Stimulated activated CD8-positive, alpha-beta memory T cell treated with anti-CD3 and anti-CD28 coated beads, Interleukin-12 subunit alpha, Interleukin-12 subunit beta, amount 100 ng/mL, for 4 hours (primary cell): Measurements from ENCODE around the gene AMPD2.

ENCODE experiments used
- DNase-seq: peaks from one replicate; pipeline ENCODE4 v3.0.0-alpha.2; 2020; ENCODE audit warnings: low read depth

Gene AMPD2

DNA sequence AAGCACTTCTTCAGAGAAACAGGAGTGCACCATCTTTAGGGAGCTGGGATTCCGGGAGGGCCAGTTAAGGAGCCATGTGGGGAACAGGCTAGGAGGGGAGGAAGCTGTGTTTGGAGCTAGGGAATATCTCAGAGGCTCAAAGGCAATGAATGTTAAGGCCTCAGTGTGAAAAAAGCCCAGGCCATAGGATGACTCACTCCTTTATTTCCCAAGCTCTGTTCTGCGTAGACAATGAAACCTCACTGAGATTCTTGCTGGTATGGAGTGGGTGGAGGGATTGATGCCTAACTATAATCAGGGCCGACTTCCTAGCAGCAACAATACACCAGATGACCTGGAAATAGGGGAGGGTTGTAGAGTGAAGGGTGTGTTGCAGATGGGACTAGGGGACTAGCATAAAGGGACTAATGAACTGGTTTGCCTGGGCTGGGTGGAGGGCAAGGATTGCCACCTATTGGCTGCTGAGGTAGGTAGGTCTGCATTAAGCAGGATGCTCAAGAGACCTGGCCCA is 2.3 kb upstream of the AMPD2 start:
- DNase-seq: no peak

- no peak for DNase-seq
Observed at GRCh38 chr1:109618661-109619575, 719 bp upstream of the AMPD2 start.

- DNase-seq: no peak
Observed at GRCh38 chr1:109620401-109620791, 759 bp downstream of the AMPD2 start.

DNA sequence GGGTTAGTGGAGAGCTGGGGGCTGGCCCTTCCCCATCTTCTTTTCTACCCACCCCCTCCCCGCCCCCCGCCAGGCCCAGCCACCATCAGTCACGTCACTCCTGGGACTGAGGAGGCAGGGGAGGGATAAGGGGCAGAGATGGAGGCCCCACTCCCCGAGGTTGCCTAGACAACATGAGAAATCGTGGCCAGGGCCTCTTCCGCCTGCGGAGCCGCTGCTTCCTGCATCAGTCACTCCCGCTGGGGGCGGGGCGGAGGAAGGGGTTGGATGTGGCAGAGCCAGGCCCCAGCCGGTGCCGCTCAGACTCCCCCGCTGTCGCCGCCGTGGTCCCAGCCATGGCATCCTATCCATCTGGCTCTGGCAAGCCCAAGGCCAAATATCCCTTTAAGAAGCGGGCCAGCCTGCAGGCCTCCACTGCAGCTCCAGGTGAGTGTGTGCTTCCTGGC is 1.2 kb downstream of the AMPD2 start:
- peak; percentile 93 for DNase-seq

GRCh38 chr1:109621379-109622136 is 1.9 kb downstream of the AMPD2 start:
- no peak for DNase-seq

- no peak for DNase-seq
Observed at GRCh38 chr1:109622137-109622892, 2.7 kb downstream of the AMPD2 start.

GRCh38 chr1:109622895-109623294 is 3.3 kb downstream of the AMPD2 start:
- no peak for DNase-seq

GRCh38 chr1:109623601-109624161 is 4.0 kb downstream of the AMPD2 start:
- no peak for DNase-seq

GRCh38 chr1:109624201-109625010 is 4.8 kb downstream of the AMPD2 start:
- no peak for DNase-seq

DNA sequence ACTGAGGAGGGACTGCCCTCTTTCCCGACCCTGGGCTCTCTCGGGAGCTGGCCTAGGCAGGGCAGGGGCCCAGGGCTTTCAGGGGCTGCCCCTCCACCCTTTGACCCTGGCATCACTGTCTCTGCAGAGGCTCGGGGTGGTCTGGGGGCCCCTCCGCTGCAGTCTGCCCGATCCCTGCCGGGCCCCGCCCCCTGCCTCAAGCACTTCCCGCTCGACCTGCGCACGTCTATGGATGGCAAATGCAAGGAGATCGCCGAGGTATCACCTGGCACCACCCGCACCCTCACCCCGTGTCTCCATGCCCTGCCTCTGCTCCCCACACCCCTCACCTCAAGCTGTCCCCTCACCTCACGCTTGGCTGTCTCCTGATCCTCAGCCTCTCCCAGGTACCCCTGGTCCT is 5.5 kb downstream of the AMPD2 start:
- DNase-seq: no peak

DNA sequence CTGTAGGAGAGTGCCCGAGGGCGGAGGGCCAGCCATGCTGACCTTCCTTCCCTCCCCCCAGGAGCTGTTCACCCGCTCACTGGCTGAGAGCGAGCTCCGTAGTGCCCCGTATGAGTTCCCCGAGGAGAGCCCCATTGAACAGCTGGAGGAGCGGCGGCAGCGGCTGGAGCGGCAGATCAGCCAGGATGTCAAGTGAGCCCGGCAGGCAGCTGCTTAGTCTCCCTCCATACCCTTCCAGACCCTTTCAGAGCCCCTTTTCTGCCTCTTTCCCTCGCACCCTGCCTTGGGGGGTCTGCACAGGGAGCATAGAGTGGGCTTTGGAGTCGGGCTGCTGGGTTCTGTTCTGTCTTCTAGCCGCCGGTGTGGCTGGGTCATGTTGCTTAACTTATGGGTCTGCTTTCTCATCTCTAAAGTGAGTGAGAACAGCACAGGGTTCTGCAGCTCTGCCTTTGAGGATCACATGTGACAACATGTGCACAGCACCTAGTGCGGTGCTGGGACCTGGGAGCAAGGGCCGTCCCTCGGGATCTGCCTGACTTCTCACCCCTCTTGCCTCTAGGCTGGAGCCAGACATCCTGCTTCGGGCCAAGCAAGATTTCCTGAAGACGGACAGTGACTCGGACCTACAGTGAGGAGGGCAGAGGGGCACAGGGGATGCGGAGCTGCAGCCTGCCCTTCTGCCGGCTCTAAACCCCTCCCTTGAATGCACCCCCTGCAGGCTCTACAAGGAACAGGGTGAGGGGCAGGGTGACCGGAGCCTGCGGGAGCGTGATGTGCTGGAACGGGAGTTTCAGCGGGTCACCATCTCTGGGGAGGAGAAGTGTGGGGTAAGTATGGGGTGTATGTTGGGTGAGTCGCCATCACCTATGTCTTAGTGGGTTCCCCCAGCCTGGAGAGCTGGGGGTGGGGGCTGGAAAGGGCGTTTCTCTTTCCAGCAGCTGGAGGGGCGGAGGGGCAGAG is 6.2 kb downstream of the AMPD2 start:
- DNase-seq: no peak

GRCh38 chr1:109626682-109627408 is 7.2 kb downstream of the AMPD2 start:
- DNase-seq: no peak

DNA sequence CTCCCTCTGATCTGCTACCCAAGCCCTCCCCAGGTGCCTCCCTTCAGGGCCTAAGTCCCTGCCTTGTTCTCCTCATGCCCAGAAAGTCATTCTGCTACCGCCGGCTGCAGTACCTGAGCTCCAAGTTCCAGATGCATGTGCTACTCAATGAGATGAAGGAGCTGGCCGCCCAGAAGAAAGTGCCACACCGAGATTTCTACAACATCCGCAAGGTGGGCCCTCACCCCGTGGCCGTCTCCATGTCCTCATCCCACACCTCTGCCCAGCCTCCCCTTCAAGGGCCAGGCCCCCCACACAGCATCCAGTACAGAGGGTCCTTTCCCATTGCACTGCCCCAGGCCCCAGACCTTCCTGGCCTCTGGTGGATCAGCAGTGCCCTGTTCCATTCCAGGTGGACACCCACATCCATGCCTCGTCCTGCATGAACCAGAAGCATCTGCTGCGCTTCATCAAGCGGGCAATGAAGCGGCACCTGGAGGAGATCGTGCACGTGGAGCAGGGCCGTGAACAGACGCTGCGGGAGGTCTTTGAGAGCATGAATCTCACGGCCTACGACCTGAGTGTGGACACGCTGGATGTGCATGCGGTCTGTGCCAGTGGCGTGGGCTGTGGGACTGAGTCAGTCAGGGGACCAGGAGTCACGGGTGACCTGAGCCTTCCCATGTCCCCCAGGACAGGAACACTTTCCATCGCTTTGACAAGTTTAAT is 8.2 kb downstream of the AMPD2 start:
- DNase-seq: no peak

DNA sequence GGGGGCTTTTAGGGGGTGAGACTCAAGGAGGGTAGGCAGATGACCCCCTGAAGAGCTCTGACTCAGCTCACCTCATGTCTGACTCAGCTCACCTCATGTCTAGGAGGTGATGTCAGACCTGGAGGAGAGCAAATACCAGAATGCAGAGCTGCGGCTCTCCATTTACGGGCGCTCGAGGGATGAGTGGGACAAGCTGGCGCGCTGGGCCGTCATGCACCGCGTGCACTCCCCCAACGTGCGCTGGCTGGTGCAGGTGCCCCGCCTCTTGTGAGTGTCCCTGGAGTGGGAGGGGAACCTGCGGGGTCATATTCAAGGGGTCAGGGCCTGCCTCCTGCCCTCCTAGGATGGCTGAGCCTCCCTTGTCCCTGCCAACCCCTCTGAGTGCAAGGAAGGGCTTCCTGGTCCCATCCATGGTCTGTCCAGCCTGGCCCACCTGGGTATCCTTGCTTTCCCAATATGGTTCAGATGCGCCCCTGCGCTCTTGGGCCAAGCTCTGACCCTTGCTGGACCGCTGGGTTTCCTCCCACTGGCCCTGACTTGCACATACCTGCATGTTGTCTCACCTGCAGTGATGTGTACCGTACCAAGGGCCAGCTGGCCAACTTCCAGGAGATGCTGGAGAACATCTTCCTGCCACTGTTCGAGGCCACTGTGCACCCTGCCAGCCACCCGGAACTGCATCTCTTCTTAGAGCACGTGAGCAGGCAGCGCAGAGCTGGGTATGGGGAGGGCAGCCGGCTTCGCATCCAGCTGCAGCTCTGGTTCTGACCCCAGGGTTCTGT is 9.1 kb downstream of the AMPD2 start:
- DNase-seq: no peak

DNA sequence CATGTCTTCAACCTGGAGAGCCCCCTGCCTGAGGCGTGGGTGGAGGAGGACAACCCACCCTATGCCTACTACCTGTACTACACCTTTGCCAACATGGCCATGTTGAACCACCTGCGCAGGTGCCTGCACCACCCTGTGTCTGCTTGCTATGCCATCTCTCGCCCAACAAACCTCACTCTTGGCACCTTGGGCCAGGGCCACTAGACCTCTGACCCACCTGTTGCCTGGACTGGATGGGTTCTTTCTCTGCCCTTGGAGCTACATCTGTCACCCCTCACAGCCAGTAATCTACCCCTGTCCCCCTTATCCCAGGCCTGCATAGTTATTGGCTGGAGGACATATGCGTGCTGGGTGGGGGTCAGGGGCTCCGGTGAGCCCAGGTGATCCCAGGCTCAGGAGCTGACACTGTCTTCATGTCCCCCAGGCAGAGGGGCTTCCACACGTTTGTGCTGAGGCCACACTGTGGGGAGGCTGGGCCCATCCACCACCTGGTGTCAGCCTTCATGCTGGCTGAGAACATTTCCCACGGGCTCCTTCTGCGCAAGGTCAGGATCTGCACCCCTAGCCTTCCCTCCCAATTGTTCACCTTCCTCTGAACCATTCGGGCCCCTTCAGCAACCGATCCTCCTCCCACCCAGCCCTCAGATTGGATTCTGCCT is 9.9 kb downstream of the AMPD2 start:
- DNase-seq: no peak

DNA sequence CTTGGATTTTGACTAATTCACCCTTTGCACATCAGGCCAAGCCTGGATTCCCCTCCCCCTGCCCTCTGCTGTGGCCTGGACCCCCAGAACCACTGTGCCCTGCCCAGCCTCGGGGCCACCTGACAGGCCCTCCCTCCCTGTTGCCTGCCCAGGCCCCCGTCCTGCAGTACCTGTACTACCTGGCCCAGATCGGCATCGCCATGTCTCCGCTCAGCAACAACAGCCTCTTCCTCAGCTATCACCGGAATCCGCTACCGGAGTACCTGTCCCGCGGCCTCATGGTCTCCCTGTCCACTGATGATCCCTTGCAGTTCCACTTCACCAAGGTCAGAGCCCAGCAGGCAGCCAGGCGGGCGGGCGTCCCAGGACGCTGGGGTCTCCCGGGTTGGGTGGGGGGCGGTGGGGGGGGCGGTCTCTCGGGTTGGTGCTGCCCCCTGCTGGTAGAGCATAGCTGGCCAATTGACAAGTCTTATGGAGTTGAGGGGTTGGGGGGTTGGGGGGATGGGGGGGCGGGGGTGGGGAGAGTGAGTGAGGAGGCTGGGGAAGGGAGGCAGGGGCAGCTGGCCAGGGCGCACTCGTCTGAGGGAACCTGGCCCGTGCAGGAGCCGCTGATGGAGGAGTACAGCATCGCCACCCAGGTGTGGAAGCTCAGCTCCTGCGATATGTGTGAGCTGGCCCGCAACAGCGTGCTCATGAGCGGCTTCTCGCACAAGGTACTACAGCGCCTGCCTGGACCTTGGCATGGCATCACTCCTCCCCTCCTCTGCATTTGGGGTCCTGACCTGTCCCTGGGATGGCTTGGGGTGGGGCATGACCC is 10.7 kb downstream of the AMPD2 start:
- DNase-seq: no peak
